ENCODE data around the gene REG3G.

REG3G gene

DNA sequence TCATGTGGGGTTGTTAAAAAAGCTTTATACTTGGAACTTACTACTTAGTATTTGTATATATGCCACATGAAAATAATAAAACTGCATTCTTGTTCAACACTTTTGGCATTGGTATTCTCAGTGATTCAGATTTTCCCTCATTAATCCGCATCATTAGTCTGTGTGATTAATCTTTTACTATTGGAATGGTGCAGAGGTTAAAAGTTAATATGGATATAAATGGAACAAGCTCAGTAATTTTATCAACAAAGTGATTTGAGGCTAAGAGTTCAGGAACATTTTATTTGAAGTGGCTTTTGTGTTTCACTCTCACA is 45.4 kb upstream of the REG3G start:
- Histone ChIP-seq H3K79me2 (ENCODE audit: control insufficient read depth, low read length) (no peaks in the 10 kb centered on the region), H3K27me3 (ENCODE audit: control insufficient read depth, low read length) (no peaks in the 10 kb centered on the region), H3K36me3 (ENCODE audit: control insufficient read depth, low read length) (no peaks in the 10 kb centered on the region), H3F3A (ENCODE audit: control insufficient read depth, insufficient read depth) (no peaks in the 10 kb centered on the region), H3K9me2 (replicated peaks; ENCODE audit: control insufficient read depth, low read length) (no peaks in the 10 kb centered on the region), H3K9me3 (ENCODE audit: control insufficient read depth, insufficient read depth, low read length) (no peaks in the 10 kb centered on the region), H3K27ac (ENCODE audit: low read depth, low read length) (no peak overlapping the region), H3K4me3 (ENCODE audit: low read length) (no peak overlapping the region), H4K20me1 (ENCODE audit: control insufficient read depth, insufficient read depth, low read depth, low read length) (no peaks in the 10 kb centered on the region), H3K4me1 (ENCODE audit: control insufficient read depth, low read length) (no peaks in the 10 kb centered on the region), H3K4me2 (ENCODE audit: low read length) (no peak overlapping the region)
- TF ChIP-seq, protein P1, sequence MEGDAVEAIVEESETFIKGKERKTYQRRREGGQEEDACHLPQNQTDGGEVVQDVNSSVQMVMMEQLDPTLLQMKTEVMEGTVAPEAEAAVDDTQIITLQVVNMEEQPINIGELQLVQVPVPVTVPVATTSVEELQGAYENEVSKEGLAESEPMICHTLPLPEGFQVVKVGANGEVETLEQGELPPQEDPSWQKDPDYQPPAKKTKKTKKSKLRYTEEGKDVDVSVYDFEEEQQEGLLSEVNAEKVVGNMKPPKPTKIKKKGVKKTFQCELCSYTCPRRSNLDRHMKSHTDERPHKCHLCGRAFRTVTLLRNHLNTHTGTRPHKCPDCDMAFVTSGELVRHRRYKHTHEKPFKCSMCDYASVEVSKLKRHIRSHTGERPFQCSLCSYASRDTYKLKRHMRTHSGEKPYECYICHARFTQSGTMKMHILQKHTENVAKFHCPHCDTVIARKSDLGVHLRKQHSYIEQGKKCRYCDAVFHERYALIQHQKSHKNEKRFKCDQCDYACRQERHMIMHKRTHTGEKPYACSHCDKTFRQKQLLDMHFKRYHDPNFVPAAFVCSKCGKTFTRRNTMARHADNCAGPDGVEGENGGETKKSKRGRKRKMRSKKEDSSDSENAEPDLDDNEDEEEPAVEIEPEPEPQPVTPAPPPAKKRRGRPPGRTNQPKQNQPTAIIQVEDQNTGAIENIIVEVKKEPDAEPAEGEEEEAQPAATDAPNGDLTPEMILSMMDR (IDR thresholded peaks at IDR 0.05; ENCODE audit: low read depth, low read length, poor library complexity, severe bottlenecking): no peak
- TF ChIP-seq EZH2phosphoT487 (IDR thresholded peaks at IDR 0.05; ENCODE audit: borderline replicate concordance, low read length): no peak

DNA sequence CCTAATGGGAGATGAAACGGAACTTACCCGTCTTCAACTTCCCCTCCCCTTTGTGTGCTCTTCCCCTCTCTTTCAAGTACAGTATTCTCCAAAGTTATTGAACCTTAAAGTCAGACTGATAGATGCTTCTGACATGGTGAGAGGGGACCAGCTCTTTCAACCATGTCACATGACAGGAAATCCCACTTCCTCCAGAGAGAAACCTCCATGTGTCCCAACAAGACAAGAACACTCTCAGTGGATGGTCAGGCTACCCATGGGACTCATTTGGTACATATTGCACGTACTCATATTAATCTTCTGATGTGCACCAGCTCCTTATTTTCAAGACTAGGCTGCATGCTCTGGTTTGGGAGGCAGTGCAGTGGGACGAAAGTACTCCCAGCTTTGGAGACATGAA is 44.6 kb upstream of the REG3G start:
- Histone ChIP-seq H3K4me1 (ENCODE audit: control insufficient read depth, low read length) (no peaks in the 10 kb centered on the region), H3K36me3 (ENCODE audit: control insufficient read depth, low read length) (no peaks in the 10 kb centered on the region), H3F3A (ENCODE audit: control insufficient read depth, insufficient read depth) (no peaks in the 10 kb centered on the region), H3K9me2 (replicated peaks; ENCODE audit: control insufficient read depth, low read length) (no peaks in the 10 kb centered on the region), H3K27ac (ENCODE audit: low read depth, low read length) (no peak overlapping the region), H4K20me1 (ENCODE audit: control insufficient read depth, insufficient read depth, low read depth, low read length) (no peaks in the 10 kb centered on the region), H3K27me3 (ENCODE audit: control insufficient read depth, low read length) (no peaks in the 10 kb centered on the region), H3K79me2 (ENCODE audit: control insufficient read depth, low read length) (no peaks in the 10 kb centered on the region), H3K4me2 (ENCODE audit: low read length) (no peak overlapping the region), H3K4me3 (ENCODE audit: low read length) (no peak overlapping the region), H3K9me3 (ENCODE audit: control insufficient read depth, insufficient read depth, low read length) (no peaks in the 10 kb centered on the region)
- TF ChIP-seq, protein P1 (IDR thresholded peaks at IDR 0.05; ENCODE audit: low read depth, low read length, poor library complexity, severe bottlenecking): no peak
- TF ChIP-seq EZH2phosphoT487 (IDR thresholded peaks at IDR 0.05; ENCODE audit: borderline replicate concordance, low read length): no peak

DNA sequence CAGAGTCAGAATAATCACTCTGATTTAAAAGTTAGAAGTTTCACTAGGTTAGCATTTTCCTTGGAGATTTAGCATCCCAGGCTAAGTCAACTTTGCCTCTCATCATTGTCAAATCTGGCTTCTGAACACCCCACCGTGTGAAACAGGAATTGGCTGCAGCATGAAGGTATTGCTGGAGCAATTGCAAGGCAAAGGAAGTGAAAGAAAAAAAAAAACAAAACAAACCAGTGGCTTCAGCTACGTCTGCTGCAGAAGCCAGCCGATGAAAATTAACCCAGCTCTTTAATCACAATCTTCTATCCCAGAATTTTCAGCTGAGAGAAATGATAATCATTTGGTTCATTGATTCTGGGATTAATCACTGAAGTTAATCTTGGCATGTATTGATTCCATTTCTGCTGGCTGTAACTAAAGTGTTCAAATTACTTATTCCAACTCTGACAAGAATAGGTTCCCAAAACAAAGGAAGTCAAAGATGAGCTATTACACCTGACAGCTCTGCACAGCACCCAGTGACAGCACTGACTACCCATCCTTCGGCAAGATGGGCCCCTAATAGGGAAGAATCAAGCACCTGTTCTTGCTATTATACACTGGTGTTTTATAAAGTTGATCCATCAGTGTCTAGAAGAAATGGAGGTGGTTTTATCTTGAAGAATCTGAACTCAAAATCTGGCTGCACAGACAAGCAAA is 42.7 kb upstream of the REG3G start:
- H3K36me3 ChIP-seq (ENCODE audit: control insufficient read depth, low read length): no peaks in the 10 kb centered on the region
- no peaks in the 10 kb centered on the region for H3F3A ChIP-seq (ENCODE audit: control insufficient read depth, insufficient read depth)
- H3K4me2 ChIP-seq (ENCODE audit: low read length): no peak overlapping the region
- no peaks in the 10 kb centered on the region for H3K9me2 ChIP-seq (replicated peaks; ENCODE audit: control insufficient read depth, low read length)
- H3K9me3 ChIP-seq (ENCODE audit: control insufficient read depth, insufficient read depth, low read length): no peaks in the 10 kb centered on the region
- H3K79me2 ChIP-seq (ENCODE audit: control insufficient read depth, low read length): no peaks in the 10 kb centered on the region
- no peaks in the 10 kb centered on the region for H4K20me1 ChIP-seq (ENCODE audit: control insufficient read depth, insufficient read depth, low read depth, low read length)
- TF ChIP-seq, protein P1 (IDR thresholded peaks at IDR 0.05; ENCODE audit: low read depth, low read length, poor library complexity, severe bottlenecking): no peak
- no peak for TF ChIP-seq EZH2phosphoT487 (IDR thresholded peaks at IDR 0.05; ENCODE audit: borderline replicate concordance, low read length)
- no peak overlapping the region for H3K27ac ChIP-seq (ENCODE audit: low read depth, low read length)
- no peak overlapping the region for H3K4me3 ChIP-seq (ENCODE audit: low read length)
- no peaks in the 10 kb centered on the region for H3K27me3 ChIP-seq (ENCODE audit: control insufficient read depth, low read length)
- no peaks in the 10 kb centered on the region for H3K4me1 ChIP-seq (ENCODE audit: control insufficient read depth, low read length)
